ENCODE results near the gene SOX12.

Gene SOX12

DNA sequence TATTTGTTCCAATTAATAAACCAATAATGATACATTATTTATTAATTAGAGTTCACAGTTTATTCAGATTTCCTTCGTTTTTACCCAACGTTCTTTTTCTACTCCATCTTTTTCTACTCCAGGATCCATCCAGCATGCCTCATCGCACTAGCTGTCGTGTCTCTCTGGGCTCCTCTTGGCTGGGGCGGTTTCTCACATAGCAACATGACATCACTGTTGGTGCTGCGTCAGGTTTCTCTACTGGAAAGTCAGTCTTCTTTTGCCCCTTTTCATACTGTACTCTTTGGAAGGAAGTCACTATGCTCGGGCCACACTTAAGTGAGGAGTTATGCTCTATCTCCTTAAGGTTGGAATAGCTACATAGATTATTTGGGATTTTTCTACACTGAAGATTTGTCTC, 13.7 kb upstream of the SOX12 start:
- TF ChIP-seq, protein P1, sequence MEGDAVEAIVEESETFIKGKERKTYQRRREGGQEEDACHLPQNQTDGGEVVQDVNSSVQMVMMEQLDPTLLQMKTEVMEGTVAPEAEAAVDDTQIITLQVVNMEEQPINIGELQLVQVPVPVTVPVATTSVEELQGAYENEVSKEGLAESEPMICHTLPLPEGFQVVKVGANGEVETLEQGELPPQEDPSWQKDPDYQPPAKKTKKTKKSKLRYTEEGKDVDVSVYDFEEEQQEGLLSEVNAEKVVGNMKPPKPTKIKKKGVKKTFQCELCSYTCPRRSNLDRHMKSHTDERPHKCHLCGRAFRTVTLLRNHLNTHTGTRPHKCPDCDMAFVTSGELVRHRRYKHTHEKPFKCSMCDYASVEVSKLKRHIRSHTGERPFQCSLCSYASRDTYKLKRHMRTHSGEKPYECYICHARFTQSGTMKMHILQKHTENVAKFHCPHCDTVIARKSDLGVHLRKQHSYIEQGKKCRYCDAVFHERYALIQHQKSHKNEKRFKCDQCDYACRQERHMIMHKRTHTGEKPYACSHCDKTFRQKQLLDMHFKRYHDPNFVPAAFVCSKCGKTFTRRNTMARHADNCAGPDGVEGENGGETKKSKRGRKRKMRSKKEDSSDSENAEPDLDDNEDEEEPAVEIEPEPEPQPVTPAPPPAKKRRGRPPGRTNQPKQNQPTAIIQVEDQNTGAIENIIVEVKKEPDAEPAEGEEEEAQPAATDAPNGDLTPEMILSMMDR (IDR thresholded peaks at IDR 0.05; ENCODE audit: low read length, missing control alignments): no peak
- DNase-seq (ENCODE audit: low read depth): no peak
- no peak overlapping the region for H3K4me3 ChIP-seq (replicated peaks; ENCODE audit: low read depth, low read length)

DNA sequence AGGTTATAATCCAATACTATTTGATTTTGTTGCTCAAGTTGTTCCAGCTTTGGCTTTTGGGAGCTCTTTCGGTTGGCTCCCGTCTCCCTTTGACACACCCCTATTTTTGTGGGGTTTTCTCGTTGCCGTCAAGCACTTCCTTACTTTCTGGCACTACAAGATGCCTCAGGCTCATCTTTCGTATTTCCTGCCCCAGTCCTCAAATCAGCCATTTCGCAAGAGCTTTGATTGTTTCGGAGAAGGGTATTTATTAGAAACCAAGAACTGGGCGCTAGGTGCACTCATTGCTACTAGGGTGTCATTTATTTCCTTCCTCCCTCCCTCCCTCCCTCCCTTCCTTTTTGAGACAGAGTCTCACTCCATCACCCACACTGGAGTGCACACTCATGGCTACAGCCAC, 13.3 kb upstream of the SOX12 start:
- no peak overlapping the region for H3K4me3 ChIP-seq (replicated peaks; ENCODE audit: low read depth, low read length)
- no peak for DNase-seq (ENCODE audit: low read depth)
- TF ChIP-seq, protein P1 (IDR thresholded peaks at IDR 0.05; ENCODE audit: low read length, missing control alignments): no peak

DNA sequence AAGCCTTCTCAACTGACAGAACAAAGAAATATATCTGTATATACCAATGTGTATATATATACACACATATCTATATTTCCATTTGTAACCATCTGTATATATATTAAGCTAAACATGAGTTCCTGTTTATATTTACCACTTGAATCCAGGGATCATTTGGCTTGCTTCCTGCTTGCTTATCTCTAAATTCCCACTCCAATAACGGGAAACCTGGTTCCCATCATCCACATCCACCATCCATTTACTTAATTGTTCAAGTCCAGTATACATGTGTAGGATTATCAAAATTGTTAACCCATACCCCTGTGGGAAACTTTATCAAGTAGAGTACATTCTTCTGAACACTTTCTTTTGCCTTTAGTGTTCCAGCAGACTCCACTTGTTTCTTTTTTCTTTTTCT, 12.5 kb upstream of the SOX12 start:
- TF ChIP-seq, protein P1 (IDR thresholded peaks at IDR 0.05; ENCODE audit: low read length, missing control alignments): no peak
- no peak for DNase-seq (ENCODE audit: low read depth)
- H3K4me3 ChIP-seq (replicated peaks; ENCODE audit: low read depth, low read length): no peak overlapping the region

DNA sequence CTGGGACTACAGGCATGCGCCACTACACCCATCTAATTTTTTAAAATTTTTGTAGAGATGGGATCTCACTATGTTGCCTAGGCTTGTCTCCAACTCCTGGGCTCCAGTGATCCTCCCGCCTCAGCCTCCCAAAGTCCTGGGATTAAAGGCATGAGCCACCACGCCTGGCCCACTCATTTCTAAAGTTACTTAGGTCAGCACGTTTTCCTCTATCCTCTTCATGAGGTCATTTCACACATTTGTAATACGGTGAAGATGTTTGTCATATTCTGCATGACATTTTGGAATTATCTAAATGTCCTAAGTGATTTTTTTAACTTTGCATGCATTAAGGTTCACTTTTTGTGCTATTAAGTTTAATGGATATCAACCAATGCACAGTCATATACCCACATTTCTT, 11.9 kb upstream of the SOX12 start:
- TF ChIP-seq, protein P1 (IDR thresholded peaks at IDR 0.05; ENCODE audit: low read length, missing control alignments): no peak
- no peak for DNase-seq (ENCODE audit: low read depth)
- no peak overlapping the region for H3K4me3 ChIP-seq (replicated peaks; ENCODE audit: low read depth, low read length)

DNA sequence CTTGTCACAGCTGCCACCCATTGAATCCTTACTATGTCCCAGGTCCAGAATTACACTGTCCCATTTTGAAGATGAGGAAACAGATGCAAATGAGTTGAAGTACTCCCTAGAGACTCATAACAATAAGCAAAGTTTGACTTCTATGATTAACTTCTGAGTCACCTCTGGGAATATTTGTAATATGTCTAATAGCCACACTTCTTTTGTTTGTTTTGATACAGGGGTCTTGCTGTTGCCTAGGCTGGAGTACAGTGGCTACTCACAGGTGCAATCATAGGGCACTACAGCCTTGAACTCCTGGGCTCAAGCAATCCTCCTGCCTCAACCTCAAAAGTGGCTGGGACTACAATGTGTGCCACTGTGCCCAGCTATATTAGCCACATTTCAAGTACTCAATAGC, 11.4 kb upstream of the SOX12 start:
- TF ChIP-seq, protein P1 (IDR thresholded peaks at IDR 0.05; ENCODE audit: low read length, missing control alignments): no peak
- no peak overlapping the region for H3K4me3 ChIP-seq (replicated peaks; ENCODE audit: low read depth, low read length)
- peak; percentile 70 for DNase-seq (ENCODE audit: low read depth)

DNA sequence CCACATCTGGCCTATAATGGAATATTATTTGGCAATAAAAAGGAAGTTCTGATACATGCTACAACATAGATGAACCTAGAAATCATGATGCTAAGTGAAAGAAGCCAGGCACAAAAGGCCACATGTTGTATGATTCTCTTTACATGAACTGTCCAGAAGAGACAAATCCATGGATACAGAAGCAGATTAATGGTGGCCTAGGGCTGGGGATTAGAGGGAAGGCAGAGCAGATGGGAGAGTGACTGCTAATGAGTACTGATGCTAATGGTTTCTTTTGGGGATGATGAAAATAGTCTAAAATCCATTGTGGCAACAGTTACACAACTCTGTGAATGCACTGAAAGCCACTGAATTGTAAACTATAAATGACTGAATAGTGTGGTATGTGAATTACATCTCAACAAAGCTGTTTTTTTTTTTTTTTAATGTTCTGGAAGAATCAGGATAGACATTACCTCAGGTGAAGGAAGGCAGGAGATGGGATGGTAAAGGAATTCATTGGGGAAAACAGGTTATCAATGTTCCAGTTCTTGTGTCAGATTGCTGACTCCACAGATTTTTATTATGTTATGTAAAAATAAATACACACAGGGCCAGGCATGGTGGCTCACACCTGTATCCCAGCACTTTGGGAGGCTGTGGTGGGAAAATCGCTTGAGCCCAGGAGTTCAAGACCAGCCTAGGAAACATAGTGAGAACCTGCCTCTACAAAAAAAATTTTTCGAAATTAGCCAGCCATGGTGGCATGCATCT, 8.9 kb upstream of the SOX12 start:
- TF ChIP-seq, protein P1 (IDR thresholded peaks at IDR 0.05; ENCODE audit: low read length, missing control alignments): no peak
- no peak for DNase-seq (ENCODE audit: low read depth)
- H3K4me3 ChIP-seq (replicated peaks; ENCODE audit: low read depth, low read length): no peak overlapping the region

Measured in fibroblast of pulmonary artery (primary cell).